PC-3 (cell line): ENCODE measurements around the gene IRAK1.

ENCODE experiments used
- CTCF ChIP-seq: fragments of 300-600 bp; sonication (generic); conservative IDR thresholded peaks from 2 replicates; pipeline ENCODE4 v1.5.1; 2017; ENCODE audit warnings: antibody characterized with exemption, low read depth, mild to moderate bottlenecking, low read length
- EZH2 ChIP-seq: fragments of 300-600 bp; sonication (generic); IDR thresholded peaks from one replicate; pipeline ENCODE4 v1.6.1; 2017; ENCODE audit warnings: antibody characterized with exemption, mild to moderate bottlenecking, low read length; ENCODE audit not compliant: unreplicated experiment
- EZH2phosphoT487 ChIP-seq: fragments of 300-600 bp; sonication (generic); IDR thresholded peaks from 2 replicates; pipeline ENCODE4 v1.6.1; 2018; ENCODE audit warnings: mild to moderate bottlenecking, antibody characterized with exemption, low read length, borderline replicate concordance

GRCh38 chrX:154016366-154017076, 3.2 kb downstream of the IRAK1 start:
- TF ChIP-seq CTCF (no peak), EZH2 (no peak), EZH2phosphoT487 (no peak)
